Renal pelvis (tissue), 12 donors: Measurements from ENCODE around the gene ABCA1. TPM values are rescaled to one million over a fixed set of nuclear protein-coding genes. Genes with fewer than 3 reads are reported as not detected.
A peak's percentile ranks its signal among the peaks of the same experiment; 100 is the strongest.
"Not testable (repeated sequence)": the region's sequence is repeated elsewhere in the genome, so short reads cannot be mapped to it uniquely, and the experiment has no call there.

Source experiments
- DNase-seq: peaks from one replicate; pipeline ENCODE4 v3.0.0-alpha.2; 2013
- long read RNA-seq, 16 experiments: transcript quantifications; one replicate each; lab custom pipeline, GENCODE V29; 2026
- polyA plus RNA-seq, 3 donors: library from polyadenylated mRNA; unstranded; fragments of 120-200 nt; gene quantifications; one replicate each; pipeline ENCODE4 v1.2.1, GENCODE V29; 2013; ENCODE audit not compliant: insufficient read length in 3 of 3

Gene ABCA1, protein sequence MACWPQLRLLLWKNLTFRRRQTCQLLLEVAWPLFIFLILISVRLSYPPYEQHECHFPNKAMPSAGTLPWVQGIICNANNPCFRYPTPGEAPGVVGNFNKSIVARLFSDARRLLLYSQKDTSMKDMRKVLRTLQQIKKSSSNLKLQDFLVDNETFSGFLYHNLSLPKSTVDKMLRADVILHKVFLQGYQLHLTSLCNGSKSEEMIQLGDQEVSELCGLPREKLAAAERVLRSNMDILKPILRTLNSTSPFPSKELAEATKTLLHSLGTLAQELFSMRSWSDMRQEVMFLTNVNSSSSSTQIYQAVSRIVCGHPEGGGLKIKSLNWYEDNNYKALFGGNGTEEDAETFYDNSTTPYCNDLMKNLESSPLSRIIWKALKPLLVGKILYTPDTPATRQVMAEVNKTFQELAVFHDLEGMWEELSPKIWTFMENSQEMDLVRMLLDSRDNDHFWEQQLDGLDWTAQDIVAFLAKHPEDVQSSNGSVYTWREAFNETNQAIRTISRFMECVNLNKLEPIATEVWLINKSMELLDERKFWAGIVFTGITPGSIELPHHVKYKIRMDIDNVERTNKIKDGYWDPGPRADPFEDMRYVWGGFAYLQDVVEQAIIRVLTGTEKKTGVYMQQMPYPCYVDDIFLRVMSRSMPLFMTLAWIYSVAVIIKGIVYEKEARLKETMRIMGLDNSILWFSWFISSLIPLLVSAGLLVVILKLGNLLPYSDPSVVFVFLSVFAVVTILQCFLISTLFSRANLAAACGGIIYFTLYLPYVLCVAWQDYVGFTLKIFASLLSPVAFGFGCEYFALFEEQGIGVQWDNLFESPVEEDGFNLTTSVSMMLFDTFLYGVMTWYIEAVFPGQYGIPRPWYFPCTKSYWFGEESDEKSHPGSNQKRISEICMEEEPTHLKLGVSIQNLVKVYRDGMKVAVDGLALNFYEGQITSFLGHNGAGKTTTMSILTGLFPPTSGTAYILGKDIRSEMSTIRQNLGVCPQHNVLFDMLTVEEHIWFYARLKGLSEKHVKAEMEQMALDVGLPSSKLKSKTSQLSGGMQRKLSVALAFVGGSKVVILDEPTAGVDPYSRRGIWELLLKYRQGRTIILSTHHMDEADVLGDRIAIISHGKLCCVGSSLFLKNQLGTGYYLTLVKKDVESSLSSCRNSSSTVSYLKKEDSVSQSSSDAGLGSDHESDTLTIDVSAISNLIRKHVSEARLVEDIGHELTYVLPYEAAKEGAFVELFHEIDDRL (N-terminal part only)
- polyA plus RNA-seq = 10 to 100 TPM in 1 of 3 donors, 1 to 10 TPM in 2; 8.6 to 11.0 (median 9.1) TPM
- long read RNA-seq, donor 1 = 0 reads
- long read RNA-seq, donor 2 = 0 reads
- long read RNA-seq, donor 3 = 0 reads
- long read RNA-seq, donor 4 = 0 reads
- long read RNA-seq, donor 5 = 0 reads
- long read RNA-seq, donor 6 = 0 reads
- long read RNA-seq, donor 7 = 0 reads
- long read RNA-seq, donor 8 = 0 reads
- long read RNA-seq, donor 9 = 0 reads
- long read RNA-seq, donor 10 = 0 reads
- long read RNA-seq, donor 11 = 0 reads
- long read RNA-seq, donor 12 = 0 reads
- long read RNA-seq, donor 13 = 0 reads
- long read RNA-seq, donor 14 = 0 reads
- long read RNA-seq, donor 15 = 0 reads
- long read RNA-seq, donor 16 = 0 reads

- DNase-seq = peak; percentile 91
Measured at GRCh38 chr9:104927912-104928740, at the start of gene ABCA1. Gene ABCA1 (minus strand): TSS chr9:104928155. CDS start chr9:104903679, 24,476 bp downstream.

GRCh38 chr9:104977580-104977979 is 49.6 kb upstream of the ABCA1 start:
- DNase-seq = no peak

- no peak for DNase-seq
Measured at GRCh38 chr9:104977168-104977567, 49.2 kb upstream of the ABCA1 start.

- not testable (repeated sequence) for DNase-seq
Measured at GRCh38 chr9:104975966-104976595, 48.1 kb upstream of the ABCA1 start.

DNA sequence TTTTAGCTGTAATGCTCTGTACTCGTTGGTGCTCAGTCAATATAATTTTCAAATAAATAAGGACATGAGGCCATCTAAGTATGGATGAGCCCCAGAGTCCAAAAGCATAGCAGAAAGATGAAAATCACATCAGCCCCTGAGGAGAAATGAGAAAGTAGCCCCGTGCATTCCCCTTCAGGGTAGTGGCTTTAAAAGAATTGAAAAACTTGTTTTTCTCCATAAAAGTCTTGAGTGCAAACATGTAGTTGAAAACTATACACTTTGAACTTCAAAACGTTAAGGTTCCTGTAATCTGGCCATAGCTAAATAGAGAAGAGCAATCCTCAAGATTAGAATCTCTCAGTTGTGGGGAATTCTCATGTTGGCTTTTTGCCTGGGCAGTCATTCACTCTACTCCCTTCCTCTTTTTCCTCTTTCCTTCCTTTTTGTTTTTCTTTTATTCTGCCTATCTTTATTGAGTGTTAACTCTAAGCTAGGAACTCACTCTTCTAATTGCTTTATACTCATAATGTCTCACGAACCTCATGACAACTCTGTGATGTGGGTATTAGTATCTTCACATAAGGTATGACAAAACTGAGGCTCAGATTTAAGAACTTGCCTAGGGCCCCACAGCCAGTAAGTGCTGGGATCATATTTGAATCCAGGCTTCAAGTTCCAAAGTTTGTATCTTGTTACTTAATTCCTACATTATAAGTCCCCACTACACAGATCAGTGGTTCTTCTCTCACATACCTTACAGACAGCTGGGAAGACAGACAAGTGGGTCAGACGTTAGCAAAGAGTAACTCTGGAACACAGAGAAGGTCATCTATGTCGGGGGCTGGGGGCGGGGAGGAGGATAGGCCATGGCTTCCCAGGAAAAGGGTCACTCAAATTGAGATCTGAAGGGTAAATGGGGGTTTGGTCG is 46.4 kb upstream of the ABCA1 start:
- DNase-seq = no peak

- no peak for DNase-seq
Measured at GRCh38 chr9:104972242-104972866, 44.4 kb upstream of the ABCA1 start.

GRCh38 chr9:104971511-104971910 is 43.6 kb upstream of the ABCA1 start:
- DNase-seq = no peak

DNA sequence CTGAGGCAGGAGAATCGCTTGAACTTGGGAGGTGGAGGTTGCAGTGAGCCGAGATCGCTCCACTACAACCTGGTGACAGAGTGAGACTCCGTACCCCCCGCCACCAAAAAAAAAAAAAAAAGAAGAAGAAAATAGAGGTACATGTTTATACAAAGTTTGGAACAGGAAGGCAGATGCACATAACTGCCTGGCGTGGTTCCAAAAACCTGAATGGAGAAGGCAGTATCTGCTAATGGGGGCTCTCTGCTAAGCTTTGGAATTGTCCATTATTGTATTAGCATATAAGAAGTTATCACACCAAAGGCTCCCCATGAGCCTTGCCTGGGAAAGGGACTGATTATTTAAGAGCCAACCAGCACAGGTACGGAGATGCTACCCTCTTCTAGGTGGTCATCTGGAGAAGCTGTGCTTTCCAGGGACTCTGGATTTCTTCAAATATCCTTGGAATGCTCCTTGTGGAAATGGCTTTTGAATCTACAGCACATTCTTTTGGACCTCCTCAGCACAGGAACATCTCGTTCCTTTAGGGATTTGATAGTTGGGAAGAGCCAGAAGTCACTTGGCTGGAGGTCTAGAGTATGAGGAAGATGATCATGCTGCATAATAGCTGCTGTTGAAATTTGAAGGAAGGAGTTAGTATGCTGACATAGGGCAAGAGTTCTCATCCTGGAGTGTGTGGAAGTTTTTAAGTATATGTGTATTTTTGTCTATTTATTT is 42.5 kb upstream of the ABCA1 start:
- no peak for DNase-seq

DNA sequence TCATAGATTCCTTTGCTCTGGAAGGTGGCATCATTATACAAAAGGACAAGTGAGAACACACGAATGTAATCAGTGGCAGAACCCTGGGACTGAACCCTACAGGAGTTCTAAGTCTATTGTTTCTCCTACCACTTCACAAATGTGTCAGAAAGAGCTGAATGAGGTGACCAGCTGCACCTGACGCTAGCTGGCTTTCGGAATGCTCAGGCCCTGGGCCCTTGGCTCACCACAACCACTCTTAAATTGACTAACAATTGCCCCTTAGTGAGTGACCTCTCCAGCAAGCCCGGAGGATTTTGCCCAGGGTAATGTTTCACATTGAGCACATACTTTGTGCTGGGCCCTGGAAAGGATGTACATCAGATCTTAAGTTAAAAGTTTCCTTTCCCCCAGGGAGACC is 41.2 kb upstream of the ABCA1 start:
- DNase-seq = no peak

- DNase-seq = peak; percentile 84
Measured at GRCh38 chr9:104968025-104968982, 40.3 kb upstream of the ABCA1 start.

DNA sequence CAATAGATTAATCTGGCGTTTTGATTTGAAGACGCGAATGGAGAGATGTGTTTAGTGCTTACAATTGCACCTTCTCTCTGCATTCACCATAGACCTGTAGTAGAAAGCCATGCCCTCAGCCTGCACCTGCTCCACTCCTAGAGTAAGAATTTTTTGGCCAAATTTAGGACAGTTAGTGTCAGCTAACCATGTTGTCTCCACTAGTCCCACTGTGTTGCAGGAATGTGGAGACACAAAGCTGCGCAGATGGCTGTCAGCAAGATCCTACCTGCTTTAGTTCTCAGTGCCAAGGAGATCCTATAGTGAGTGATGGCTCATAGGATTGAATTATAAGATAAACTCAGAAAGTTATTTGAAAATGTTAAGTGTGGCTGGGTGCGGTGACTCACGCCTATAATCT is 35.1 kb upstream of the ABCA1 start:
- no peak for DNase-seq

- no peak for DNase-seq
Measured at GRCh38 chr9:104961701-104962359, 33.9 kb upstream of the ABCA1 start.

DNA sequence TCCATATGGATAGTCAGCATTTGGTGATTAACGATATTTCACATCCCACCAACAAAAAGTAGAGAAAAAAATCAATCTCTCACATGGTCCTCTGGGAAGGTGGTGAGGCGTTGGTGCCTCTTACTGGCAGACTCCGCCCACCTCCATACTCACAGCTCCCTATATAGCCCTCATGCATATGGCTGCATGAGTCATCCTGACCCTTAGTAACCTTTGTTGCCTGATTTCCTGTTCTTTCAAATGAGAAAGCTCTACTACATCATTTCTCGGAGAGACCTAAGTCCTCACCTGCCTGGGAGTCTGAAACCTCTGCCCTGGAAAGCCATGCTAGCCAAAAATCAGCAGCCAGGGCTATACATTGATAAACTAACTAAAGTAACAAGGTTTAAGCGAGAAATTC is 33.3 kb upstream of the ABCA1 start:
- no peak for DNase-seq

DNA sequence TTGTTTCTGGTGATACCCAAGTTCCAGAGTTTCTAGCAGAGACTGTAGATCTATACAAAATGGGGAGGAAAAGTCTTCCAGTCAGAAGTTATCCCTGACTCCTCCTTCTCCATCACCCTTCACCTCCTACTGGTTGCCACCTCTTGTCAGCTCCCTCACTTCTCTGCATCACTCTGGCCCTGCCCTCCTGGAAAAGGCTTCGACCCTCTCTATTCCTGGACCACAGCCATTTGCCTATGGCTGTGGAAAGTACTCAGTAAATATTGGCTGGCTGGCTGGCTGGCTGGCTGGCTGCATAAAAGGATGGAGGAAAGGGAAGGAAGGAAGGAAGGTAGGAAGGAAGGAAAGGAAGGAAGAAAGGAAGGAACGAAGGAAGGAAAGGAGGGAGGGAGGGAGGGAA is 32.7 kb upstream of the ABCA1 start:
- DNase-seq = no peak

- DNase-seq = no peak
Measured at GRCh38 chr9:104958751-104959150, 30.8 kb upstream of the ABCA1 start.

DNA sequence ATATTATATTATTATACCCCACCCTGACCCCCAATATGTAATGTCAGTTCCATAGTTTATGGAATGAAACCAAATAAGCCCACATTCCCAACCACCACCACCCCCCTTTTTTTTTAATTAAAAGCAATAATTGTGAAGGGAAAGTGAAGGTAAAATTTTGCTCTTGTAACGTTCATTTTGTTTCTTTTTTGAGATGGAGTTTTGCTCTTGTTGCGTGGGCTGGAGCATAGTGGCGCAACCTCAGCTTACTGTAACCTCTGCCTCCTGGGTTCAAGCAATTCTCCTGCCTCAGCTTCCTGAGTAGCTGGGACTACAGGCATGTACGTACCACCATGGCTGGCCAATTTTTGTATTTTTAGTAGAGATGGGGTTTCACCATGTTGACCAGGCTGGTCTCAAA is 30.1 kb upstream of the ABCA1 start:
- DNase-seq = not testable (repeated sequence)
